Measurements from ENCODE around the gene EGFL8.
"Not testable (repeated sequence)": the region's sequence is repeated elsewhere in the genome, so short reads cannot be mapped to it uniquely, and the experiment has no call there.

EGFL8 gene

DNA sequence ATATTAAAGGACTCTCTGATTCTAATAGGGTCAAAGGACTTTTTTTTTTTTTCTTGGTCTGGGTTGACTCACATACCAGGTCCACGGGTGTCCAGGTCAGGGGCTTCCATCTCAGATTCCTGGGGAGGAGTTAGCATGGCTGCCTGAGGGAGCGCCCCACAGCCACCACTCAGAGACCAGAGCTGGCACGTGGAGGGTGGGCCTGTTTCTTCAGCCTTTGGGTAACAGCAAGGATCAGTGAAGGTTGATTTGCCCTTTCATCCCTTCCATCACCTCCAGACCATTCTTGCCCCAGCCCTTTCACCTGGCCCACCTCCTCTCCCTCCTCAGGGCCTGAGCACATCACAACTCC, 33.9 kb downstream of the EGFL8 start:
- DNase-seq = no peak

DNA sequence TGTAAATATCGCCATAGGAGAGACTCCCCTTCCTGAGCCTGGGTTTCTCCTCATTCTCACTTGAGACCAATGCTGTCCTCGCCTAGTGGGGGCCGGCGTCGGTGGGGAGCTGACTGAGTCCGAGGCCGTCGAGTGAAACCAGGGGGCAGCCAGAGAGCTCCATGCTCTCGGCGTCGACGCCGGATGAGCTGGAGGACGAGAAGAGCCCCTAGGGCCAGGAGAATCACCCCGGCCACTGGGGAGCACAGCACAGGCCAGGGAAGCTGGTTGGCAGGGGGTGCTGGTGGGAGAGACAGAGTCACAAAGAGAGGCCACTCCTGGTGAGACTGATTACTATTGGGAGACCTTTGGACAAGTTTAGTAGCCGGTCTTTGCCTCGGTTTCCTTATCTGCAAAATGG, 34.5 kb downstream of the EGFL8 start:
- no peak for DNase-seq

DNA sequence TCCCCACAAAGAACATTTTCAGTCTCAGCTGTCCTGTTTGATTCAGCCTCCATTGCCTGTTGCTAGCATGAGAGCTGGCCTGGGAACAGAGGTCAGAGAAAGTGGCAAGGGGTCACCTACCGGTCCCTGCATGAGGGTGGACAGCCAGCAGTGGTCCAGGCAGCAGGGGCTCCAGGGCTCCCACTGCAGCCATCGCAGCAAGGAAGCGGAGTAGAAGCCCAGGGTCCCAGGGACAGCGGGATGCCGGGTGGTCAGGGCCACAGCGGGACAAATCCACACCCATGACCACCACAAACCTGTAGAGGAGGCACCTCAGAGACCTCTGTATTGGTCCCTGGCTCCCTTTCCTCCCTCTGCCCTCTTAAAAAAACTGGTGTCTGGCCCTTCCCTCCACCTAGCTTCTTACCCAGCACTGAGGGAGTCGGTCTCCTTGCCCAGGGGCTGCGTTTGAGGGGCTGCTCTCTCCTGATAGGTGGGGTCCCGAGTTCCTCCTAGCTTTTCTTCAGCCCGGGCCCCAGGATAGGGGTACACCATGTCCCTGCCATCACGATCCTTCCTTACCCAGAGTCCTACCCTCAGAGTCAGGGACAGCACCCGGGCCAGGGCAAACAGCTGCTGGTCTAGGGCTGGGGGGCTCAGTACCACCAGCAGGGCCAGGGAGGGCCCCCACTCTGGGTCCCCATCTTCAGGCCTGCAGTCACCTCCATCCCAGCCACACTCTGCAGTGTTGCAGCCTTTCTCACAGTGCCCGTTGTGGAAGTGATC, 36.5 kb downstream of the EGFL8 start:
- DNase-seq = no peak

DNA sequence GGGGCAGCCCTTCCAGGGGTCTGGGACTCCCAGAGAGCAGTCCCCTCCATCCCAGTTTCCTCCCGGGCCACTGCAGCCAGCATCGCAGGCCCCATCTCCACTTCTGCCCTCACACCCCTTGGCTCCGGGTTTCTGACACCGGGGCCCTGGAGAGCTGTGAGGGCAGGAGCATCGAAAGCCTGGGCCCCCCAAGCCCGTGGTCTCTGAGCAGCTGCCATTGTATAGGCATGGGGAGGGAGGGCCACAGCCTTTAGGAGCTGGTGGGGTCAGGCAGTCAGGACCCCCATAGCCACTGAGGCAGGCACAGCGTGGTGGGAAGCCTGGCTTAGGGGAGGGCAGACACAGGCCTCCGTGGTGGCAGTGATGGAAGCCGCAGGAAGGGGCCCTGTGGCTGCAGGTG, 37.8 kb downstream of the EGFL8 start:
- DNase-seq = no peak

DNA sequence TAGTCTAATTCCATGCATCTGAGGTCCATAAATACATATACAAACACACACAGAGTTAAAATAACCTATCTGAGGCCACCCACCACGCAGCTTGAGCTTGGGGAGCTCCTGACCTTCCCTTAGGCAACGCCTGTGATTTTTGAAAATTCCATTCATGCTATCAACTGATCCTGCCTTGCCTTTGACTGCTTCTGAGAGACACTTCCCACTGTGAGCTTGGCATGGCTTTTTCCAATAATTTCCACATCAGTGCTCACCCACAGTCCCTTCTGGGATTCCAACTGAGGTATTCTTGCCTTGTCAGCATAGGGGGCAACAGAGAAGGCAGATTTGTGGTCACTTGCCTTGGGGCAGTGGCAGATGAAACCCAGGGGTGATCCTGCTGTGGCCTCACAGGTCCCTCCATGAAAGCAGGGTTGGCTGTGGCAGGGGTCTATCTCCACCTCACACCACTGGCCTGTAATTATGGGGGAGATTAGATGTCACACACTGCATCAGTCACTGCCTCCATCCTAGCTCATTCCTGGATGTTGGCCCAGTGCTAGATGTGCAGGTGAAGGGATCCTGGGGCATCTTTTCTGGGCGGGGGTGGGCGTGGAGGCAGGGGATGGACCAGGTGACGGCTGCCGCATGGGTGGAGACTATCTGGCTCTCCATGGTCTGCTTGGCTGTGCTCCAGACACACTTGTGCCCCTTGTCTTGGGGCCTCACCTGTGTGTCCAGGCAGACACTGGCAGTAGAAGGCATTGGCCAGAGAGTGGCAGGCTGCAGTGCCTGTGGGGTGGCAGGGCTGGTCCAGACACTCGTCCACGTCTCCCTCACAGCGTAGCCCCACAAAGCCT, 39.3 kb downstream of the EGFL8 start:
- no peak for DNase-seq

DNA sequence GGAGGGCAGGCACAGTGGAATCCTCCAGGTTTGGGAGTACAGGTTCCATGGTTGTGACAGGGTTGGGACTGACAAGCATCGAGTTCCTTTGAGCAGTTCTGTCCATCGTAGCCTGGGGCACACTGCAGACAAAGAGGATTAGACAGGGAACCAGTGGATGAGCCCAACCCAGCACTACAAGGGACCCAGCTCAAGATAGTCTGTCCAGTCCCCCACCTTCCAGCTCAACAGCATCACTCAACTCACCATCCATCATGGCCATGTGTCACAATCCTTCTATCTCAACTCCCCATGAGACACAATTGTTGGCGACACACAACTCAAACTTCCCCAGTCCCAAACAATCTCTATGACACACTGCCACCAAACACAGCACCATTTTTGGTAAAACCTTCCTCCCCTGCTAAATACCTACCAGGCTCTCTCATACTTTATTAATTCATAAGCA, 39.9 kb downstream of the EGFL8 start:
- DNase-seq = no peak

DNA sequence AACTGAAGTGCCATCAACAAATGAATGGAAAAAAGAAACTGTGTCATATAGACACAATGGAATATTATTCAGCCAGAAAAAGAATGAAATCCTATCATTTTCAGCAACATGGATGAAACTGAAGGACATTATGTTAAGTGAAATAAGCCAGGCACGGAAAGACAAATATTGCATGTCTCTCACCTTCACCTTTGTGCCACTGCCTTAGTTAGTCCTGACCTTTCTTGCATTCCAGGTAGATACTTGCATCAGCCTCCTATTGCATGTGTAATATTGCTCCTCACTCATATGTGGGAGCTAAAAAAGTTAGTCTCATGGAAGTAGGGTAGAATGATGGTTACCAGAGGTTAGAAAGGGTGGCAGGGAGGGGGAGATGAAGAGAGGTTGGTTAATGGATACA, 44.6 kb downstream of the EGFL8 start:
- no peak for DNase-seq

DNA sequence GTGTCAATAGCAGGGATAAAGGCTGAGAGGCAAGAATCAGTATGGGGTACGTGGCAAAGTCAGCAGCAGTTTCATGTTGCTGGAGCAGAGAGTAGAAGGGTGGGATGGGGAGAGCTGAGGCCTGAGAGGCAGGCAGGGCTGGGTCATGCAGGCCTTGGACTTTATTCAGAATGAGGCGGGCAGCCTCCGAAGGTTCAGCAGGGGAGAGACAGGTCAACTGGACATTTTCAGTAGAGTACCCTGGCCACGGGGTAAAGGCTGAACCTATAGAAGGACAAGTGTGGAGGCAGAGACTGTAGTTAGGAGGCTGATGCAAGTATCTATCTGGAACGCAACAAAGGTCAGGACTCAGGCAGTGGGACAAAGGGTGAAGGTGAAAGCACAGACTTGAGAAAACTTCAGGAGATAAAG, 45.8 kb downstream of the EGFL8 start:
- DNase-seq = no peak

DNA sequence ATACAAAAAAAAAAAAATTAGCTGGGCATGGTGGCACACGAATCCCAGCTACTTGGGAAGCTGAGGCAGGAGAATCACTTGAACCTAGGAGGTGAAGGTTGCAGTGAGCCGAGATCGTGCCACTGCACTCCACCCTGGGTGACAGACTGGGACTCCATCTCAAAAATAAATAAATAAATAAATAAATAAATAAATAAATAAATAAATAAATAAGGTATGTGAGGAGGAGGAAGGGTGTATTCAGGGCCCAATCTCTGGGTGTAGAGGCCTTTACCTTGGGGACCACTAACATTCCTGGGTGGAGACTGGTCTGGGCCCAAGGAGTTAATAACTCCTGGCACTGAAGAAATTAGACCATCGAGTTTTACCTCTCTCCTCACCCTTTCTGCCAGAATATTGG, 47.0 kb downstream of the EGFL8 start:
- DNase-seq = not testable (repeated sequence)

DNA sequence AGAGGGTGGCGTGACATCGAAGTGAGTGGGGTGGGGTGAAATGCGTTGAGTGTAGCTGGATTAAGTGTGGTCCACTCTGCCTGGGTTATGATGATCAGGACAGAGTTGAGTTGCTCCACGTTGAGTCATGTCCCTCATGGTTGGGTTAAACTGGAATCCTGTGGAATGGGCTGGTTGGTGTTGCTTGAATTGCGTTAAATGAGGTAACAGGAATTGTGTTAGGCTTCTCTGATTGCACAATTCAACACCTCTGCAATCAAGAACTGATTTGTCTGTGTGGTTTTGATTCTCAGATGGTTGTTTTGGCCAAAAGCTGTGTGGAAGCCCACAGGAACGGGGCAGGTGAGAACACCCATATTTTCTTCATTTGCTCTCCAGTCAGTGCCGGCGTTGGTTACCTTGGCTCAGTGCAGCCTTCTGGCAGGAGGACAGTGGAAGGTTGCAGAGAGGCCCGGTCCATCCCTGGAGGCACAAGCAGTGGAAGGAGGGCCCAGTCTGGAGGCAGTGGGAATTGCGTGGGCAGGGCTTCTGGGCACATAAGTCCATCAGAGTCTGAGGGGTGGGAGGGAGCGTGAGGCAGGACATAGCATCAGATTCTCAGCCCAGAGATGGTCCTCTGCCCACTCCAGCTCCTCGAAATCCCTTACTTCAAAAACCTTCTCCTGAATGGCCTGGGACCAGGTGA, 47.8 kb downstream of the EGFL8 start:
- DNase-seq = no peak

DNA sequence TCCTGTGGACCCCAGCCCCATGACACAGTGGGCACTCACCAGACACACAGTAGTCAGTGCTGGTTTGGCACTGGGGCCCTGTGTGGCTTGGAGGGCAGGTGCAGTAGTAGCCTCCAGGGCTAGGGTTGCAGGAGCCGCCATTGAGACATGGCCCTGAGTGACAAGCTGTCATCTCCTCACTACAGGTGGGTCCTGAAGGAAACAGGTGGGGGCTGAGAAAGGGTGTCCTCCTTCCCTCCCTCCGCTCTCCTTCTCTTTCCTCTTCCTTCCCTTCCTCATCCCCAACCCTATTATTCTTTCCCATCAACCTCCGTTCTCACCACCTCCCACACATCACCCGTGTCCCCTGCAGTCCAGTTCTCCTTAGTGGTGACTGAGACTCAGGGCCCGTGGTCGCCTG, 49.3 kb downstream of the EGFL8 start:
- DNase-seq = no peak

DNA sequence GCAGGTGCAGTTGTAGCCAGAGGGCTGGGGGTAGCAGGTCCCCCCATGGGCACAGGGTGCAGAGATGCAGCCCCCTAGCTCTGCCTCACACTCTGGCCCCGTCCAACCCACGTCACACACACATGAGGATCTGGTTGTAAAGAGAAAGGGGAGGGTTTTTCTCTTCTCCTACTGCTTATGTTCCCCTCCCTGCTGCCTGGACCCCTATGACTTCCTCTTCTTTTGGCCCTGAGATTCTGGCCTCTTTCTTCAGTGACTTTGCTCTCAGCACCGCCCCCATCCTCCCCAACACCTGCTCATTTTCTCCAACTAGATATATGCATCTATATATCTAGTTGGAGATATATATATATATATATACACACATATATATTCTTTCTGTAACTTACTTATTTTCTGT, 49.7 kb downstream of the EGFL8 start:
- no peak for DNase-seq

DNA sequence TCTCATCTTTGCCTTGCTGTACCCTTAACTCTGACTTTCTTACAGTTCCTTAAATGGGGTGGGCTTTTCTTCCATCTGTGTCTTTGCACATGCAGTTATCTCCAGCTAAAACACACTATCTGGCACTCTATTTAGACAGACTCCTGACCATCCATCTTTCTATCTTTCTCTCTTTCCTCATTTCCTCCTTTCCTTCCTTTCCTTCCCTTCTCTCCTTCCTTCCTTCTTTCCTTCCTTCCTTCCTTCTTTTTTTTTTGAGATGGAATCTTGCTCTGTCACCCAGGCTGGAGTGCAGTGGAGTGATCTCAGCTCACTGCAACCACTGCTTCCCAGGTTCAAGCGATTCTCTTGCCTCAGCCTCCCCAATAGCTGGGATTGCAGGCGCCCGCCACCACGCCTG, 51.2 kb downstream of the EGFL8 start:
- DNase-seq = no peak

DNA sequence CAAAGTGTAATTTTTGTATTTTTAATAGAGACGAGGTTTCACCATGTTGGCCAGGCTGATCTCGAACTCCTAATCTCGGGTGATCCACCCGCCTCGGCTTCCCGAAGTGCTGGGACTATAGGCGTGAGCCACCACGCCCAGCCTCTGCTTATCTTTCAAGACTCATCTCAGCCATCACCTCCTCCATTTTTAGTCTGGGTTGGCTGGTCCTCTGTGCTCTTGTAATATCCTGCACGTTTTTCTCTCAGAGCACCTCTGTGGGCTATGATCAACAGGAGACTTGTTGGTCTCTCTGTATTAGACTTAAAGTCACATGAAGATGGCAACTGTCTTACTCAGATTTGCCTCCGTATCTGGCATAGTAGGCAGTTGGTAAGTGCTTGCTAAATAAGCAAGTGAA, 51.9 kb downstream of the EGFL8 start:
- no peak for DNase-seq

DNA sequence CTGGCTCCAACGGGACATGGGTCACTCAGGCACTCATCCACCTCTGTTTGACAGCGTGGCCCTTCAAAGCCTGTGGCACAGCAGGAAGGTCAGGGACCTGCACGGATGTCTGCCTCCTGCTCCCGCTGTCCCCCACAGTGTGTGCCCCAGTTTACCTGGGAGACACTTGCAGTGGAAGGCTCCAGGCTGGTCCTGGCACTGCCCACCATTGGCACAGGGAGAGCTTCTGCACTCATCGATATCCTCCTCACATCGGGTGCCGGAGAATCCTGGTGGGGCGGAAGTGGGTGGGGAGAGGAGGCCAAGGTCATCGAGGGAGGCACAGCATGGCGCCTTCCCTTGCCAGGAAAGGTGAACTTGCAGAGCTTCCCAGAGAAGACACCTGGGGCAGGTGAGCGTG, 52.6 kb downstream of the EGFL8 start:
- DNase-seq = no peak

Measured in stimulated activated naive CD4-positive, alpha-beta T cell (primary cell).